Measurements from ENCODE around the gene KBTBD4. TPM values are rescaled to one million over a fixed set of nuclear protein-coding genes. Genes with fewer than 3 reads are reported as not detected.

KBTBD4 gene
- total and polyA plus RNA-seq, 7 experiments from 2014 or later = 15.0 to 47.2 (median 22.5) TPM

GRCh38 chr11:47523490-47524225 is 55.1 kb downstream of the KBTBD4 start:
- Histone ChIP-seq H3K27me3 (ENCODE audit: control insufficient read depth in 2 of 2, insufficient read depth in 2 of 2, low read length in 2 of 2) (no peaks in the 10 kb centered on the region), H3K4me1 (ENCODE audit: control insufficient read depth in 2 of 2, insufficient read depth in 2 of 2, low read length in 2 of 2) (peaks cover 36 to 37% of the 10 kb centered on the region in 2 donors), H3K36me3 (ENCODE audit: control insufficient read depth in 2 of 3, insufficient read depth in 3 of 3, low read length in 3 of 3) (no peaks in the 10 kb centered on the region), H3K9me3 (ENCODE audit: control insufficient read depth in 2 of 3, low read length in 3 of 3) (no peaks in the 10 kb centered on the region), H3K27ac (ENCODE audit: low read depth, low read length) (peak overlapping the region; percentile 78), H3K4me3 (ENCODE audit: low read length) (peak overlapping the region; percentile 24)
- ChIA-PET POLR2A (interaction anchor here (0.6 kb wide), 1 partner anchor 1562 kb away, joined by 3 read pairs; no protein-coding TSS in a partner anchor), CTCF (interaction anchor here (0.7 kb wide), 1 partner anchor 10 kb away, joined by 3 read pairs; no protein-coding TSS in a partner anchor)
- Mint-ChIP-seq H3K4me1 (peaks cover 45 to 87% (median 69%) of the 10 kb centered on the region in 7 donors), H3K9me3 (no peaks in the 10 kb centered on the region), H3K4me3 (peak overlapping the region; percentile 30 to 80 (median 73)), H3K36me3 (peaks cover 0 to 2% (median 0%) of the 10 kb centered on the region in 5 donors), H3K27ac (peak overlapping the region; percentile 84 to 96 (median 90)), H3K27me3 (no peaks in the 10 kb centered on the region)
- ATAC-seq (peak; percentile 92), DNase-seq (peak in 7 of 9 donors; percentile 39 to 78 (median 62))
- intact Hi-C loops (cut with micrococcal nuclease) = loop anchor here (1.0 to 5.0 kb wide), 3 partner anchors 15 to 36 kb away; partner anchors contain the start of gene CELF1 (in 2 of the 2)

Other genes with a start within 250 kb of the KBTBD4 start
- under 1 TPM in 2 of 5 experiments, not detected in 3; 0.16 to 0.86 TPM for gene MYBPC3, start 226.3 kb downstream of the KBTBD4 start, total RNA-seq
- gene MYBPC3, start 226.3 kb downstream of the KBTBD4 start, polyA plus RNA-seq = not detected
- 100 to 1,000 TPM in 1 of 5 experiments, 10 to 100 TPM in 1, 1 to 10 TPM in 2, not detected in 1; 5.0 to 247 (median 17.8) TPM for gene SPI1, start 200.4 kb downstream of the KBTBD4 start, total RNA-seq
- under 1 TPM in 1 of 2 donors, not detected in 1; 0.27 TPM for gene SPI1, start 200.4 kb downstream of the KBTBD4 start, polyA plus RNA-seq
- 10 to 100 TPM; 29.9 to 60.4 (median 45.1) TPM for gene SLC39A13, start 170.4 kb downstream of the KBTBD4 start, total RNA-seq
- gene SLC39A13, start 170.4 kb downstream of the KBTBD4 start, polyA plus RNA-seq = 10 to 100 TPM; 21.4 to 40.7 TPM
- 100 to 1,000 TPM in 1 of 5 experiments, 10 to 100 TPM in 4; 42.2 to 149 (median 51.3) TPM for gene PSMC3, start 152.5 kb downstream of the KBTBD4 start, total RNA-seq
- 100 to 1,000 TPM; 106 to 128 TPM for gene PSMC3, start 152.5 kb downstream of the KBTBD4 start, polyA plus RNA-seq
- gene RAPSN, start 129.8 kb downstream of the KBTBD4 start, total RNA-seq = 1 to 10 TPM in 4 of 5 experiments, under 1 TPM in 1; 0.99 to 1.7 (median 1.4) TPM
- not detected for gene RAPSN, start 129.8 kb downstream of the KBTBD4 start, polyA plus RNA-seq
- gene CELF1, start 25.8 kb downstream of the KBTBD4 start, total RNA-seq = 100 to 1,000 TPM; 107 to 148 (median 129) TPM
- gene CELF1, start 25.8 kb downstream of the KBTBD4 start, polyA plus RNA-seq = 10 to 100 TPM; 41.1 to 76.4 TPM
- 10 to 100 TPM; 20.5 to 32.9 (median 22.7) TPM for gene PTPMT1, start 13.4 kb downstream of the KBTBD4 start, total RNA-seq
- gene PTPMT1, start 13.4 kb downstream of the KBTBD4 start, polyA plus RNA-seq = 10 to 100 TPM; 67.3 to 72.9 TPM
- 100 to 1,000 TPM in 2 of 5 experiments, 10 to 100 TPM in 3; 68.6 to 116 (median 85.2) TPM for gene NDUFS3, start 104 bp upstream of the KBTBD4 start, total RNA-seq
- gene NDUFS3, start 104 bp upstream of the KBTBD4 start, polyA plus RNA-seq = 100 to 1,000 TPM; 114 to 115 TPM
- gene FAM180B, start 7.7 kb upstream of the KBTBD4 start, total RNA-seq = 1 to 10 TPM in 1 of 5 experiments, under 1 TPM in 3, not detected in 1; 0.21 to 1.0 (median 0.30) TPM
- not detected for gene FAM180B, start 7.7 kb upstream of the KBTBD4 start, polyA plus RNA-seq
- 1 to 10 TPM in 3 of 5 experiments, under 1 TPM in 2; 0.36 to 2.3 (median 1.0) TPM for gene C1QTNF4, start 15.4 kb upstream of the KBTBD4 start, total RNA-seq
- not detected for gene C1QTNF4, start 15.4 kb upstream of the KBTBD4 start, polyA plus RNA-seq
- gene MTCH2, start 63.6 kb upstream of the KBTBD4 start, total RNA-seq = 10 to 100 TPM; 19.8 to 88.6 (median 21.1) TPM
- gene MTCH2, start 63.6 kb upstream of the KBTBD4 start, polyA plus RNA-seq = 10 to 100 TPM; 46.8 to 51.6 TPM
- 10 to 100 TPM in 1 of 5 experiments, 1 to 10 TPM in 4; 4.7 to 11.3 (median 8.1) TPM for gene AGBL2, start 136.4 kb upstream of the KBTBD4 start, total RNA-seq
- 1 to 10 TPM in 1 of 2 donors, under 1 TPM in 1; 0.33 to 1.8 TPM for gene AGBL2, start 136.4 kb upstream of the KBTBD4 start, polyA plus RNA-seq
- gene FNBP4, start 188.4 kb upstream of the KBTBD4 start, total RNA-seq = 100 to 1,000 TPM; 143 to 347 (median 280) TPM
- gene FNBP4, start 188.4 kb upstream of the KBTBD4 start, polyA plus RNA-seq = 10 to 100 TPM; 49.0 to 54.4 TPM